Measurements from ENCODE around the gene SEMG2.

SEMG2 gene

GRCh38 chr20:45230631-45231030 lies 9.5 kb downstream of the SEMG2 start:
- DNase-seq (ENCODE audit: low spot score), result no peak

GRCh38 chr20:45235995-45236394 lies 14.8 kb downstream of the SEMG2 start:
- no peak for DNase-seq (ENCODE audit: low spot score)

- no peak for DNase-seq (ENCODE audit: low spot score)
These were observed 17.0 kb downstream of the SEMG2 start for GRCh38 chr20:45238139-45238538.

GRCh38 chr20:45246109-45246508 lies 24.9 kb downstream of the SEMG2 start:
- no peak for DNase-seq (ENCODE audit: low spot score)

- DNase-seq (ENCODE audit: low spot score), result no peak
These were observed 26.7 kb downstream of the SEMG2 start for GRCh38 chr20:45247865-45248264.

- no peak for DNase-seq (ENCODE audit: low spot score)
These were observed 27.4 kb downstream of the SEMG2 start for GRCh38 chr20:45248609-45249008.

GRCh38 chr20:45251884-45252560 lies 30.8 kb downstream of the SEMG2 start:
- no peak for DNase-seq (ENCODE audit: low spot score)

- no peak for DNase-seq (ENCODE audit: low spot score)
These were observed 32.1 kb downstream of the SEMG2 start for GRCh38 chr20:45253261-45253660.

GRCh38 chr20:45254383-45255262 lies 33.5 kb downstream of the SEMG2 start, which contains the start of gene SLPI:
SLPI (minus strand) TSS chr20:45254564; CDS start chr20:45254543, 21 bp downstream.
- no peak for DNase-seq (ENCODE audit: low spot score)

GRCh38 chr20:45257161-45257560 lies 36.0 kb downstream of the SEMG2 start:
- DNase-seq (ENCODE audit: low spot score), result no peak

- no peak for DNase-seq (ENCODE audit: low spot score)
These were observed 36.5 kb downstream of the SEMG2 start for GRCh38 chr20:45257711-45258110.

- no peak for DNase-seq (ENCODE audit: low spot score)
These were observed 37.1 kb downstream of the SEMG2 start for GRCh38 chr20:45258259-45258658.

GRCh38 chr20:45258664-45259063 lies 37.5 kb downstream of the SEMG2 start:
- no peak for DNase-seq (ENCODE audit: low spot score)

GRCh38 chr20:45263556-45264266 lies 42.5 kb downstream of the SEMG2 start:
- DNase-seq (ENCODE audit: low spot score), result no peak

GRCh38 chr20:45266977-45267376 lies 45.8 kb downstream of the SEMG2 start:
- DNase-seq (ENCODE audit: low spot score), result no peak

GRCh38 chr20:45268531-45268930 lies 47.4 kb downstream of the SEMG2 start:
- DNase-seq (ENCODE audit: low spot score), result no peak

- DNase-seq (ENCODE audit: low spot score), result no peak
These were observed 47.9 kb downstream of the SEMG2 start for GRCh38 chr20:45269056-45269455.

- DNase-seq (ENCODE audit: low spot score), result no peak
These were observed 48.6 kb downstream of the SEMG2 start for GRCh38 chr20:45269754-45270270.

Data from COLO829 (cell line).